PFSK-1 (cell line): ENCODE measurements around the gene RORB.

Experiments
- POLR2AphosphoS5 ChIP-seq: IDR thresholded peaks from 2 replicates; pipeline ENCODE4 v1.6.1; 2012; ENCODE audit warnings: low read depth, mild to moderate bottlenecking, control low read depth, low read length, moderate library complexity
- SIN3A ChIP-seq: IDR thresholded peaks from 2 replicates; pipeline ENCODE4 v1.6.1; 2012; ENCODE audit warnings: mild to moderate bottlenecking, low read length, moderate library complexity, borderline replicate concordance; ENCODE audit not compliant: insufficient read depth
- TAF1 ChIP-seq: IDR thresholded peaks from 2 replicates; pipeline ENCODE4 v1.6.1; 2012; ENCODE audit warnings: low read length, control low read depth, borderline replicate concordance; ENCODE audit not compliant: insufficient read depth

- TF ChIP-seq POLR2AphosphoS5 = no peak
- TF ChIP-seq SIN3A = no peak
- TF ChIP-seq TAF1 = no peak
Observed at GRCh38 chr9:74742191-74742790, 245.2 kb downstream of the RORB start.
